COR-L47 (cell line): ENCODE data around the gene MTHFD2.

ENCODE experiments used
- DNase-seq: peaks from one replicate; lab custom pipeline; 2025; lab: John Stamatoyannopoulos, UW

MTHFD2 gene

DNA sequence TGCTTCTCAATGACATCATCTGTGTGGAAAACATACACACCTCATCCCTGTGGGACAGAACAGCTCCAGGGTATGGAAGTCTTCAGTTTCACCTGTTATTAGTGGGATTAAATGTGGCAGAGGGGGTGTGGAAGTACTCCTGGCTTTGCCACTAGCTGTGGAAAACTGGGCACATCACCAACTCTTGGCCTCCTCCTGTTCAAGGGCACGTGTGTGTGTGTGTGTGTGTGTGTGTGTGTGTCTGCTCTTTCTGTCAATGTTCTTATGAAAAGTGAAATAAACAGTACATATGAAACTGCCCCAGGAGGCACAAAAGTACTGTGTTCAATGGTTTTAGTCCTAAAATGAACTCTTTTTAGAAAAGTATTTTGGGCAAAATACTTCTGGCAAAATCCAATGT is 65.9 kb downstream of the MTHFD2 start:
- no peak for DNase-seq

DNA sequence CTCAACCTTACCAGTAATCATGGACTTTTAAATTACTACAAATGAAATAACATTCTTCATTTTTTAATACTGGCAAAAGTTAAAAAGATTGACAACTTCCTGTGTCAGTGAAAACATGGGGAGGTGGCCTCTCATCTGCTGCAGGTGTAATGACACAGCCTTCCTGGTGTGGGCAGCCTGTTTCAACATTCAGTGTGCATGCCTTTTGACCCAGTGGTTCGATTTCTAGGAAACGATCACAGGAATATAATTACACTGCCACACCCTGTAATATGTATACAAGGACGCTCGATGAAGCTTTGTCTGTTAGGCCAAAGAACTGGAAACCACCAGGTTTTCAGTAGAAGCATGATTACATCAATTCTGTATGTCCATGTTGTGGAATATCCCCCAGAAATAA is 68.7 kb downstream of the MTHFD2 start:
- peak; percentile 79 for DNase-seq
